Measurements from ENCODE around the gene KCNN3.

Gene KCNN3

GRCh38 chr1:154813846-154814505 lies 56.1 kb downstream of the KCNN3 start:
- DNase-seq (ENCODE audit: low read depth), result no peak

DNA sequence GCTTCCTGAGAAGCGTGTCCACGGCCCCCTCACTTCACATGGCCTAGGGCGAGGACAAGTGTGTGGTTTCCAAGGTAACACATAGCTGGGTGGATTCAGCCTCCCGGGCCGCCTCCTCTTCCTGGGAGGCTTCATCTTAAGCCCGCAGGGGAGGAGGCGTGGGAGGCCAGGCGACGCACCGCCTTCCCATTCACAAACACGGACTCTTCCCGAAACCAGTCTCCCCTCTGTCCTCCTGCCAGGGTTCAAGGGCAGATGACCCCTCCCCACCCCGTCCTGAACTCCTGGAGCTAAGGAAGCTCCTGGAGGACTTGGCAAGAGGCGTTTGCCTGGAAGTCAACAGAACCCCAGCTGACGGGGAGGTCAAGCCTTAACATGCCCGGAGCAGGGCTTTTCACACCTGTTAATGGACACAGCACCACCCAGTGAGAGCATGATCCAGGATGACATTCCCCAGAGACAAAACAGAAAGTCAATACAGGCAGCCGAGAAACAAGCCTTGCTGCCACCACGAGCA lies 56.7 kb downstream of the KCNN3 start:
- no peak for DNase-seq (ENCODE audit: low read depth)

GRCh38 chr1:154812877-154813276 lies 57.2 kb downstream of the KCNN3 start:
- DNase-seq (ENCODE audit: low read depth), result no peak

GRCh38 chr1:154810571-154810970 lies 59.5 kb downstream of the KCNN3 start:
- DNase-seq (ENCODE audit: low read depth), result no peak

DNA sequence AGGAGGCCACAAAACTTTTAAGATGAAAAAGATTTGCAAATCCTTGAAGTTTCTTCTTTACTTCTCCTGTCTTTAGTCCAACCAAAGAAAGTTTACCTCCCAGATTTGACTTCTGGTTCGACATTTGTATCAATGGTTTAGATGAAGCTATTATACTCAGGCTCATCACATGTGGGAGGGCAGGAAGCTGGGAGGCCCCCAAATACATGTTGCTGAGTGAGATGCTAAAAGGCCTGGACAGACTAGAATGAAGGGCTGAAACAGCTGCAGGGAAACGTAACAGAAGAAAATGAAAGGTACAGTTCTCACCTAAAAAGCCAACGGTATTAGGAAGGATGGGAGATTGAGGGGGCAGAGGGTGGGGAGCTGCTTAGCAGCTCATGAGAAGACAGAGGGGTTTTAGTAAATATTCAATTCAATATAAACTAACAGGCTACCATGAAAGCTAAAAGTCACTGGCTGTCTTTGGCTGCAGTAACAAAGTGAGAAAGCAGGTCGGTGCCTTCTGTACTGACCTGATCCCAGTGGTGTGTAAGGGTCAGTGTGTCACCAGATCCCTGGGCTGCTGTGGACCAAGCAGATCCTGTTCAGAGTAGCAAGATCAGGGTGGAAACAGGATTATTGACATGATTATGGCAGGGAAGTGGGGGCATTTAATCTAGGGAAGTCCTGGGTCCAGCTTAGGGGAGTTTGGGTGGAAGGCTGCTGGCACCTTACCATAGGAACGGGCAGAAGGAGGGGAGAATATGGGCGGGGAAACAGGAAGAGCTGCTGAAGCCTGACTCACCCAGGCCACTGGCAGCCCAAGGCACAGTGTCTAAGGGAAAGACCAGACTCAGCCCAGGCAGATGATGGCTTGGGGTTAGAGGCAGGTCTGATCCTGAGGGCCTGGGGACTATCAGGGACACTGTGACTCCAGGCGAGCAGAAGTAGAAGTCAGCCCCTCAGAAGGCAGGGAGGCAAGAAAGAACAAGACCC lies 60.4 kb downstream of the KCNN3 start:
- no peak for DNase-seq (ENCODE audit: low read depth)

DNA sequence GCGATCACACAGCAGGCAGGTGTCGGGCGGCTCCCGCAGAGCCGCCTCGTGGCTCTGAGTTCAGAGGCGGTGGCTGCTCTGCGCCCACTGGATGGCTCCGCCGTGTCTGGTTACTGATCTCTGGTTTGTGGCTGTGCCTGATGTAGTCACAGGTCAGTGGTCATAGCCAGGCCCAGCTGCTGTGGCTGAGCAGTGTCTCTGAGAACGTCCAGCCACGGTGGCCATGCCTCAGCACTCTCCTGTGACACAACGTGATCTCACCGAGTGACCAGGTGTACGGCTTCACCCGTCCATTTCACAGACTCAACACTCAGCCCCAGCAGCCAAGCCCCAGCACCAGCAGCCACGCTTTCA lies 61.2 kb downstream of the KCNN3 start:
- DNase-seq (ENCODE audit: low read depth), result no peak

DNA sequence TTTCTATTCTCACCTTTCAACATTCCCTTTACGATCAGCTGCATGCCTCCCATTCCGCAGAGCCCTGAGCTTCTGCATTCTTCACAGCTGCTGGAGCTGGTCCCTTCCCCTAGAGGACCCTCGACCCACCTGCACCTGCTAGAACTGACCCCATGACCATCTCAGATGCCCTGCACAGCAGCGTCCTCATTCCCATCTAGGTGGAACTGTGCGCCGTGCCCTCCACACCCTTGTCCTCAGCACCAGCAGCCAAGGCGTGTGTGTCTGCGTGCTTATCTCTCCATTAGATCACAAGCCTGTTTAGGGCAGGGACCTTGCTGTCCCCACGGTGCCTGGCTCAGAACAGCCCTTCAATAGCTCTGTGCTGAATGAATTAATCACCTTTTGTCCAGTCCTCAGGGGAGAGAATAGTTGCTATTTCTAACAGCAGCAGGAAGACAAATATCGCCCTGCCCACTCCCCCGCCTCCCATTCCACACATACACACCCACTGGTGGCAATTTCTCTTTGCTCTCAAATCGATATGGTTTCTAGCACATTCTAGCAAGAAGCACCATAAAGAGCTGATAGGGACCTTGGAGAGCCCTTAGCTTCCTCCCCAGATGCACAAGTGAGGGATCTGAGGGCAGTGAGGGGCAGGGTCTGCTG lies 61.7 kb downstream of the KCNN3 start:
- no peak for DNase-seq (ENCODE audit: low read depth)

- no peak for DNase-seq (ENCODE audit: low read depth)
Measured at GRCh38 chr1:154807048-154807591, 63.0 kb downstream of the KCNN3 start.

DNA sequence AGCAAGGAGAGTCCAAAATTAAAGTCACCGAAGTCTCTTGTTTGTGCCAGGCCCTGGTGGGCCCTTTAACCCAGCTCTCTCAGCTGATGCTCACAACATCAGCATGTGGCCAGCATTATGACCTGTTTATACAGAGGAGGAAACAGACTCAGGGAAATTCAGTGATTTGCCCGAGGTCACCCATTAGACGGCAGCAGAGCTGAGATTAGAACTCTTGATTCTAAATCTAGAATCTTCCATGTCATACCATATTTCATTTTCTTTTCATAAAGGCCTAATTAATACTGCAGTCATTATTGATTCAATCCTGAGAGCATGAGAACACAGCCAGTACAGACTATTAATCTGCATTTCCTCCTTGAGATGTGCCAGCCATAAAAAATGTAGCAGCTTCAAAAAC lies 63.7 kb downstream of the KCNN3 start:
- DNase-seq (ENCODE audit: low read depth), result no peak

- DNase-seq (ENCODE audit: low read depth), result no peak
Measured at GRCh38 chr1:154802982-154803920, 66.8 kb downstream of the KCNN3 start.

GRCh38 chr1:154802336-154802969 lies 67.6 kb downstream of the KCNN3 start:
- DNase-seq (ENCODE audit: low read depth), result no peak

- DNase-seq (ENCODE audit: low read depth), result no peak
Measured at GRCh38 chr1:154801234-154802011, 68.7 kb downstream of the KCNN3 start.

- DNase-seq (ENCODE audit: low read depth), result no peak
Measured at GRCh38 chr1:154799188-154799587, 70.9 kb downstream of the KCNN3 start.

GRCh38 chr1:154798645-154799044 lies 71.4 kb downstream of the KCNN3 start:
- DNase-seq (ENCODE audit: low read depth), result no peak

GRCh38 chr1:154797175-154797574 lies 72.9 kb downstream of the KCNN3 start:
- no peak for DNase-seq (ENCODE audit: low read depth)

- no peak for DNase-seq (ENCODE audit: low read depth)
Measured at GRCh38 chr1:154796303-154796892, 73.7 kb downstream of the KCNN3 start.

DNA sequence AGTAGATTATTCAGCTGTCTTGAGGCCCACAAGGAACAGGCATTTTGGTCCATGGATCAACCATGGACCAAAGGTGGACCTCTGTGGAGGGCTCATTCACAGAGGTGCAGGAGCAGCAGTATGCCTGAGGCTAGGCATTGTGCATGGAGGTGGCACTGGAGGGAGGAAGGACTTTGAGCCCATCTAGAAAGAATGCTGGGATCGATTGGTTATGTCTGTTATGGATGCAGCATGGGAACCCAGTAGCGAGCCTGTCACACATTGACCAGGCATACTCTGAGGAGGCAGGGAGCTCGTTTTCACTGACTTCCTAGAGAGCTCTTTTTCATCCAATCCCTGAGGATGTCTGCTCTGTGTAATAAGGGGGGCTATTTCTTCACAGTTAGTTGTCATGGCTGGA lies 75.5 kb downstream of the KCNN3 start:
- no peak for DNase-seq (ENCODE audit: low read depth)

DNA sequence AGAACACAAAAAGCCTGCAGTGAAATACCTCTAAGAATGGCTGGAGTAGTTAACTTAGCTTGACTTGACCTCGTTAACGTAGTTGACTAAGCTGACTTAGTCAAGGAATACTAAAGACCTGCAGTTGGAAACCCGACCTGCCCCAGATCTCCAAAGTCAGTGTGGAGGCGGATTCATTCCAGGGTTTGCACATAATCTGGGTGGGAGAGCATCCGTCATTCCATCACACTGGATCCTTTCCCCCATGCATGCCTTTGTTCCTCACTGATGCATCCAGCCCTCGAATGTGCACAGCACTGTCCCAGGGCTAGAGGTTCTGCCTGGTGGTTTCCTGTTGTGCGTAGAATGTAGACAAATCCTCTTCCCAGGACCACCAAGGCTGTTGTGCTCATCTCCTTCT lies 76.4 kb downstream of the KCNN3 start:
- DNase-seq (ENCODE audit: low read depth), result no peak

GRCh38 chr1:154792899-154793298 lies 77.2 kb downstream of the KCNN3 start:
- no peak for DNase-seq (ENCODE audit: low read depth)
